Suprapubic skin (tissue), 4 donors: Measurements from ENCODE around the gene AP1M1. TPM values are rescaled to one million over a fixed set of nuclear protein-coding genes. Genes with fewer than 3 reads are reported as not detected.

ENCODE experiments used
- DNase-seq, 2 donors: peaks; one replicate each; pipeline ENCODE4 v3.0.0-alpha.2; 2019; ENCODE audit warnings: low spot score in 2 of 2
- H3K27ac ChIP-seq: fragments of 200-600 bp; sonication (generic); one replicate; pipeline ENCODE4 v1.5.1; 2019
- H3K27me3 ChIP-seq: fragments of 200-600 bp; sonication (generic); one replicate; pipeline ENCODE4 v1.5.1; 2019
- H3K36me3 ChIP-seq: fragments of 200-600 bp; sonication (generic); one replicate; pipeline ENCODE4 v1.5.1; 2019
- H3K4me1 ChIP-seq: fragments of 200-600 bp; sonication (generic); one replicate; pipeline ENCODE4 v1.5.1; 2019
- H3K4me3 ChIP-seq: fragments of 200-600 bp; sonication (generic); one replicate; pipeline ENCODE4 v1.5.1; 2019; ENCODE audit warnings: mild to moderate bottlenecking
- H3K9me3 ChIP-seq: fragments of 200-600 bp; sonication (generic); one replicate; pipeline ENCODE4 v1.5.1; 2019
- EP300 ChIP-seq: sonication (generic); formaldehyde crosslinking; IDR thresholded peaks from one replicate; pipeline ENCODE4 v1.6.1; 2017; ENCODE audit warnings: antibody characterized with exemption
- POLR2A ChIP-seq, 2 donors: fragments of 450-650 bp; IDR thresholded peaks; one replicate each; pipeline ENCODE4 v1.6.1; 2017; ENCODE audit warnings: antibody characterized with exemption in 2 of 2, mild to moderate bottlenecking in 2 of 2, moderate library complexity in 2 of 2
- POLR2AphosphoS5 ChIP-seq, 3 donors: sonication (generic); formaldehyde crosslinking; IDR thresholded peaks; one replicate each; pipeline ENCODE4 v1.6.1; 2017; ENCODE audit warnings: antibody characterized with exemption in 3 of 3
- WGBS: methylation state at CpG from one replicate; pipeline ENCODE4 v1.1.5; 2018; 5-methylcytosine and 5-hydroxymethylcytosine counted together
- total RNA-seq, 4 donors: library from RNA; depleted of rRNA; stranded (reverse); fragments of >200 nt; gene quantifications; one replicate each; pipeline ENCODE4 v1.1.0, GENCODE V29; 2016
- TF ChIP-seq, protein P1 (sequence below), 2 donors: fragments of 200-600 bp in 1 of 2; fragments of 450-650 bp in 1 of 2; sonication (generic) in 1 of 2; IDR thresholded peaks; one replicate each; pipeline ENCODE4 v1.5.1; 2016 to 2019; ENCODE audit warnings: antibody characterized with exemption in 2 of 2, mild to moderate bottlenecking in 1 of 2, moderate library complexity in 1 of 2

AP1M1 gene
- total RNA-seq, 4 donors from 2014 or later: 37.2 to 61.2 (median 45.0) TPM

DNA sequence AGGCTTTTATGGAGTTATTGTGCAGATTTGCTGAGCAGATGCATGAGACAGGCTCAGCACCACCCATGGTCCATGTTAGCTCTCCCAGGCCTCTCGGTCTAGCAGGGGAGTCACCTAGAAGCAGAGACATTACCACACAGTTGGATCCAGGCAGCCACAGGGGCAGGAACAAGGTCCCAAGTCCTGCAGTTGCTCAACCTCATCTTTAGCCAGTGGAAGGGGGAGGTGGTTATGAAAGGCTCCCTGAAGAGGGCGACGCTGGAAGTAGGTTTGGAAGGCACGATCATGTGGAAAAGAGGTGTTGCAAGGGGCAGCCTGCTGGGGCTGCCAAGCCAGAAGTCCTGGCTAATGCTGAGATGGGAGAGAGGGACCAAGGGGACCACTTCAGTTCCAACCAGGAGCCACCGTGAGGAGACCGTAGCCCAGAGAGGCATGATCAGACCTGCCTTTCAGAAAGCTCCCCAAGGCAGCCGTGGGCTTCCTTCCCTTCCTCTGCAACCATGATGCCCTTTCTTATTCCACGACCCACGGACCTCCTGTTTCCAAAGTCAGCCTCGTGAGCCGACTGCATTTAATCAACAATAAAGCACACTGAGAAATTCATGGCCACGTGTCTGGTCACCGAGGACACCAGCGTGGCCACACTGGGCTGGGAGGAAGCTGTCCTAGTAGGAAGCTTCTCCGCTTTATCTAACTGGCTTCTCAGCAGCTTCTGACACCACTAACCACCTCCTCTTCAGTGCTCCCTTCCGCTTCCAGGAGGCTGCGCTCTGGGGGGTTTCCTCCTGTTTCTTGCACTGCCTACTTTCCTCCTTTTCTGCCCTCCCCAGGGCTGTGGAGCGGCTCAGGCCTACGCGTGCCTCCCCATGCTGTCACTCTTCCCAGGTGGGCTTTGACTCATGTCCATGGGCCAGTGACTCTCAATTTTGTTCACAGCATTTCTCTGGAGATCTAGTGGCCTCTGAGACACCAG, 2.6 kb downstream of the AP1M1 start:
- TF ChIP-seq POLR2A (IDR thresholded peaks at IDR 0.05): no peak
- TF ChIP-seq POLR2AphosphoS5 (IDR thresholded peaks at IDR 0.05): no peak
- no peak for TF ChIP-seq EP300
- TF ChIP-seq, protein P1, sequence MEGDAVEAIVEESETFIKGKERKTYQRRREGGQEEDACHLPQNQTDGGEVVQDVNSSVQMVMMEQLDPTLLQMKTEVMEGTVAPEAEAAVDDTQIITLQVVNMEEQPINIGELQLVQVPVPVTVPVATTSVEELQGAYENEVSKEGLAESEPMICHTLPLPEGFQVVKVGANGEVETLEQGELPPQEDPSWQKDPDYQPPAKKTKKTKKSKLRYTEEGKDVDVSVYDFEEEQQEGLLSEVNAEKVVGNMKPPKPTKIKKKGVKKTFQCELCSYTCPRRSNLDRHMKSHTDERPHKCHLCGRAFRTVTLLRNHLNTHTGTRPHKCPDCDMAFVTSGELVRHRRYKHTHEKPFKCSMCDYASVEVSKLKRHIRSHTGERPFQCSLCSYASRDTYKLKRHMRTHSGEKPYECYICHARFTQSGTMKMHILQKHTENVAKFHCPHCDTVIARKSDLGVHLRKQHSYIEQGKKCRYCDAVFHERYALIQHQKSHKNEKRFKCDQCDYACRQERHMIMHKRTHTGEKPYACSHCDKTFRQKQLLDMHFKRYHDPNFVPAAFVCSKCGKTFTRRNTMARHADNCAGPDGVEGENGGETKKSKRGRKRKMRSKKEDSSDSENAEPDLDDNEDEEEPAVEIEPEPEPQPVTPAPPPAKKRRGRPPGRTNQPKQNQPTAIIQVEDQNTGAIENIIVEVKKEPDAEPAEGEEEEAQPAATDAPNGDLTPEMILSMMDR (IDR thresholded peaks at IDR 0.05): no peak
- peaks cover 36% of the 10 kb centered on the region for H3K36me3 ChIP-seq

DNA sequence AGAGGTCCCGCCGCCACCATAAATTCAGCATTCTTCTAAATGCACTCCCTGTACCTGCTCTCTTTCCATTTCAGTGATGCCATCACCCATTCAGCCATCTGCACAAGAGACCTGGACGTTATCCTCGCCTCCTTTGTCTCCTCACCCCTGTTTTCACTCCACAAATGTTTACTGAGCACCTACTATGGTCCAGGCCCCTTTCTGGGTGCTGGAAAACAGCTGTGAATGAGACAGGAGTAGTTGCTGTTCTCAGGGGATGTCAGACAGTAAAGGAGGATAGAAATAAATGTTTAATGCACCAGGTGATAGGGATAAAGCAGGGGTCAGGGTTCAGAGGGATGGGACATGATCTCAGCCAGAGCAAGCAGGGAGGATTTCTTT, 3.3 kb downstream of the AP1M1 start:
- H3K36me3 ChIP-seq: peaks cover 43% of the 10 kb centered on the region
- no peaks in the 10 kb centered on the region for H3K27me3 ChIP-seq
- H3K4me3 ChIP-seq: no peak overlapping the region
- H3K4me1 ChIP-seq: peaks cover 37% of the 10 kb centered on the region
- no peaks in the 10 kb centered on the region for H3K9me3 ChIP-seq
- WGBS: 90% methylated on average over 4 of the region's 4 CpGs
- no peak overlapping the region for H3K27ac ChIP-seq
- TF ChIP-seq, protein P1 (IDR thresholded peaks at IDR 0.05): no peak
- TF ChIP-seq EP300: no peak
- no peak for TF ChIP-seq POLR2AphosphoS5 (IDR thresholded peaks at IDR 0.05)
- TF ChIP-seq POLR2A (IDR thresholded peaks at IDR 0.05): no peak
- DNase-seq: no peak

More for the DNA sequence above, 2.6 kb downstream of the AP1M1 start:
- DNase-seq: peak in 1 of 2 donors; percentile 82
- Histone ChIP-seq H3K4me3 (no peak overlapping the region), H3K9me3 (no peaks in the 10 kb centered on the region), H3K27ac (no peak overlapping the region), H3K27me3 (no peaks in the 10 kb centered on the region), H3K4me1 (peaks cover 37% of the 10 kb centered on the region)
- 73% methylated on average over 20 of the region's 20 CpGs for WGBS

DNA sequence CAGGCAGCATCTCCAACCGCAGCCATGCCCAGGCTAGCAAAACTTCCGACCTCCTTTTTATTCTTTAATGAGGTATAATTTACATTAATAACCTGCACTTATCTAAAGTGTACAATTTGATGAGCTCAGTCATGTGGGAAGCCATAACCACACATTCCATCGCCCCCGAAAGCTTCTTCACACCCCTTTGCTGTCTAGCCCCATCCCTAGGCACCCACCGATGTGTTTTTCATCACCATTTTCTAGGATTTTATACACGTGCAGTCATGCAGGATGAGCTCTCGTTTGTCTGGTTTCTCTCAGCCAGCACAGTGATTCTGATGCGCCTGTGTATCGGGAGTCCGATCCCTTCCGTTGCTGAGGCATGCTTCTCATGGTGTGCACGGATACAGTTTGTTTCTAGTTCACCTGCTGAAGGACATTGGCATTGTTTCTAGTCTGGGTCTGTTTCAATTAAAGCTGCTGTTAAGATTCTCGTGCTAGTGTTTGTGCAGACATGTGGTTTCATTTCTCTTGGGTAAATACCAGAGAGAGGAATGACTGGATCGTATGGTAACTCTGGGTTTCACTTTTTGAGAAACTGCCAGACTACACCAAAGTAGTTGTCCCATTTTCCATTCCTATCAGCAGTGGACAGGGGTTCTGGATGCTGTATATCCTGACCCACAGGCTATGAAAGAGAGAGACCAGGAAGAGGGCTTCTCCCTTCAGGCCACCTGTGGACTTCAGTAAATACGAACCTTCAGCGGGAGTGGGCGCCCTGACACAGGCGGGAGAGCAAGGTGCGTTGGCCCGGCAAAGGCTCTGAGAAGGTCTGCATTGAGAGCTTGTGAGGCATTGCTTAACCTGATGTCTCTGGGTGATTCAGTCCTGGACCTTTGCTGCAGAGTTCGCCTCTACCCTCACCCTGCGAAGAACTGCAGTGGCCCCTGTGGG, 4.9 kb downstream of the AP1M1 start:
- Histone ChIP-seq H3K9me3 (no peaks in the 10 kb centered on the region), H3K27ac (no peak overlapping the region), H3K36me3 (peaks cover 59% of the 10 kb centered on the region), H3K4me1 (peaks cover 26% of the 10 kb centered on the region), H3K4me3 (no peak overlapping the region), H3K27me3 (no peaks in the 10 kb centered on the region)
- WGBS: 80% methylated on average over 22 of the region's 22 CpGs
- DNase-seq: no peak
- no peak for TF ChIP-seq POLR2AphosphoS5 (IDR thresholded peaks at IDR 0.05)
- no peak for TF ChIP-seq EP300
- TF ChIP-seq, protein P1 (IDR thresholded peaks at IDR 0.05): no peak
- no peak for TF ChIP-seq POLR2A (IDR thresholded peaks at IDR 0.05)

GRCh38 chr19:16203256-16204004, 5.7 kb downstream of the AP1M1 start:
- Histone ChIP-seq H3K27me3 (no peaks in the 10 kb centered on the region), H3K4me3 (no peak overlapping the region), H3K36me3 (peaks cover 67% of the 10 kb centered on the region), H3K9me3 (no peaks in the 10 kb centered on the region), H3K27ac (no peak overlapping the region), H3K4me1 (peaks cover 21% of the 10 kb centered on the region)
- TF ChIP-seq POLR2A (IDR thresholded peaks at IDR 0.05) (no peak), EP300 (no peak), POLR2AphosphoS5 (IDR thresholded peaks at IDR 0.05) (no peak)
- TF ChIP-seq, protein P1 (IDR thresholded peaks at IDR 0.05): no peak
- 90% methylated on average over 13 of the region's 19 CpGs for WGBS
- DNase-seq: no peak
